NCI-H1694 treated with DMSO at 0.1 percent for 48 hours (cell line): ENCODE measurements around the gene SPESP1.
"Not testable (repeated sequence)": the region's sequence is repeated elsewhere in the genome, so short reads cannot be mapped to it uniquely, and the experiment has no call there.

ENCODE experiments used
- DNase-seq: peaks from one replicate; lab custom pipeline; 2025; lab: John Stamatoyannopoulos, UW

SPESP1 gene

GRCh38 chr15:68963719-68964118 is 33.4 kb downstream of the SPESP1 start:
- not testable (repeated sequence) for DNase-seq

- no peak for DNase-seq
Measured at GRCh38 chr15:68966996-68967395, 36.7 kb downstream of the SPESP1 start.

- no peak for DNase-seq
Measured at GRCh38 chr15:68967948-68968347, 37.6 kb downstream of the SPESP1 start.

- DNase-seq: no peak
Measured at GRCh38 chr15:68969298-68969697, 39.0 kb downstream of the SPESP1 start.

- no peak for DNase-seq
Measured at GRCh38 chr15:68972201-68973065, 42.1 kb downstream of the SPESP1 start.

- not testable (repeated sequence) for DNase-seq
Measured at GRCh38 chr15:68975651-68976160, 45.4 kb downstream of the SPESP1 start.

GRCh38 chr15:68977426-68977825 is 47.1 kb downstream of the SPESP1 start:
- not testable (repeated sequence) for DNase-seq

GRCh38 chr15:68979006-68979405 is 48.7 kb downstream of the SPESP1 start:
- peak; percentile 36 for DNase-seq

GRCh38 chr15:68979816-68980215 is 49.5 kb downstream of the SPESP1 start:
- peak; percentile 25 for DNase-seq

- peak; percentile 50 for DNase-seq
Measured at GRCh38 chr15:68980786-68981185, 50.5 kb downstream of the SPESP1 start.

- DNase-seq: peak; percentile 96
Measured at GRCh38 chr15:68981941-68982340, 51.6 kb downstream of the SPESP1 start.

- DNase-seq: no peak
Measured at GRCh38 chr15:68982976-68983563, 52.7 kb downstream of the SPESP1 start.

GRCh38 chr15:68983961-68984481 is 53.7 kb downstream of the SPESP1 start:
- no peak for DNase-seq

- no peak for DNase-seq
Measured at GRCh38 chr15:68984586-68984985, 54.3 kb downstream of the SPESP1 start.

GRCh38 chr15:68985361-68985891 is 55.1 kb downstream of the SPESP1 start:
- DNase-seq: no peak

GRCh38 chr15:68986322-68986721 is 56.0 kb downstream of the SPESP1 start:
- no peak for DNase-seq

- no peak for DNase-seq
Measured at GRCh38 chr15:68987120-68987519, 56.8 kb downstream of the SPESP1 start.

GRCh38 chr15:68987676-68988075 is 57.4 kb downstream of the SPESP1 start:
- DNase-seq: no peak

- DNase-seq: no peak
Measured at GRCh38 chr15:68989541-68990230, 59.4 kb downstream of the SPESP1 start.

- DNase-seq: no peak
Measured at GRCh38 chr15:68990231-68990991, 60.1 kb downstream of the SPESP1 start.

- peak; percentile 77 for DNase-seq
Measured at GRCh38 chr15:68990992-68991500, 60.7 kb downstream of the SPESP1 start.
